Measurements from ENCODE around the gene SLC22A12. TPM values are rescaled to one million over a fixed set of nuclear protein-coding genes. Genes with fewer than 3 reads are reported as not detected.

SLC22A12 gene
- polyA plus RNA-seq, 1 of the 3 experiments (the other 2 are of a cell fraction) = not detected

DNA sequence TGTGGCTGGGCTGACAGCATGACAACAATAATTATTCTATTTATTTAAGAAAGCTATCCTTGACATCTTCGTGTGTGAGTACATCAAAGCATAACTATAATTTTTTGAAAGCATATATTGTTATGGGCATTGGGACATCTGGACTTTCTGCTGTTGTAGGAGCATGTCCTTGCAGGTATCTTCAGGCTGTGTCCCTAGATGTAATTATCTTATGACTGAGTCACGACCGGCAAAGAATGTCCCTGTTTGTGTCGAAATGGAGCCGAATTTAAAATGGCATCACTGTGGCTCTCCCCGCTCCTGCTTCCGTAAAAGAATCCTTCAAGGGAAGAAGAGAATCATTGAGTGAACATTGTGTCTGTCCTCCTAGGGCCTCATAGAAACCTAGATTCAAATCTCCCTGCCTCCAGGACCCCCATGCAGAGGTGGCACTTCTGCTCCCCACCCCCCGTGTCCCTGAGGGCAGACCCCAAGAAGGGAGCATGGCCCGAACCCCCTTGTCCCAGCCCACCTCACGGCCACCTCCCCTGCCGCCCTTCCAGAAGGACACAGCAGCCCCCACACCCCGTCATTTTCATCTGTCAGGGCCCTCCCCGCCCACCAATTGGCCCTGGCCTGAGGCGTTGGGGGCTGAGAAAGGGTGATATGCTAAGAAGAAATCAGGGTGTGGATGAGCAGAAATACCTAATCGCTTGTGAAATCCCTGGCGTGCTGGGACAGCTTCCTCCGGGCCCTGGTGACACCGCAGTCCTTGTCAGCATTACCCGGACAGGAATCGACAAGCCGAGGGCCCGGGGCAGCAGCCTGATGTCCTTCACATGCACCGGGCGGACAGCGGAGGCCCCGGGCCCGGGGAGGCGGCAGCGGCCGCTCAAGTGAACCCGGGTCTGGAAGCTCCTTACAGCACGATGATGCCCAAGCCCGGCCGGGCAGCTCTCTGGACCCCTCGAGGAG lies 48.6 kb upstream of the SLC22A12 start (continued):
- TF ChIP-seq ZBTB33 (IDR thresholded peaks at IDR 0.05; ENCODE audit: borderline replicate concordance, low read depth) (no peak), CTCF (IDR thresholded peaks at IDR 0.05) (no peak)
- TF ChIP-seq, protein P1, sequence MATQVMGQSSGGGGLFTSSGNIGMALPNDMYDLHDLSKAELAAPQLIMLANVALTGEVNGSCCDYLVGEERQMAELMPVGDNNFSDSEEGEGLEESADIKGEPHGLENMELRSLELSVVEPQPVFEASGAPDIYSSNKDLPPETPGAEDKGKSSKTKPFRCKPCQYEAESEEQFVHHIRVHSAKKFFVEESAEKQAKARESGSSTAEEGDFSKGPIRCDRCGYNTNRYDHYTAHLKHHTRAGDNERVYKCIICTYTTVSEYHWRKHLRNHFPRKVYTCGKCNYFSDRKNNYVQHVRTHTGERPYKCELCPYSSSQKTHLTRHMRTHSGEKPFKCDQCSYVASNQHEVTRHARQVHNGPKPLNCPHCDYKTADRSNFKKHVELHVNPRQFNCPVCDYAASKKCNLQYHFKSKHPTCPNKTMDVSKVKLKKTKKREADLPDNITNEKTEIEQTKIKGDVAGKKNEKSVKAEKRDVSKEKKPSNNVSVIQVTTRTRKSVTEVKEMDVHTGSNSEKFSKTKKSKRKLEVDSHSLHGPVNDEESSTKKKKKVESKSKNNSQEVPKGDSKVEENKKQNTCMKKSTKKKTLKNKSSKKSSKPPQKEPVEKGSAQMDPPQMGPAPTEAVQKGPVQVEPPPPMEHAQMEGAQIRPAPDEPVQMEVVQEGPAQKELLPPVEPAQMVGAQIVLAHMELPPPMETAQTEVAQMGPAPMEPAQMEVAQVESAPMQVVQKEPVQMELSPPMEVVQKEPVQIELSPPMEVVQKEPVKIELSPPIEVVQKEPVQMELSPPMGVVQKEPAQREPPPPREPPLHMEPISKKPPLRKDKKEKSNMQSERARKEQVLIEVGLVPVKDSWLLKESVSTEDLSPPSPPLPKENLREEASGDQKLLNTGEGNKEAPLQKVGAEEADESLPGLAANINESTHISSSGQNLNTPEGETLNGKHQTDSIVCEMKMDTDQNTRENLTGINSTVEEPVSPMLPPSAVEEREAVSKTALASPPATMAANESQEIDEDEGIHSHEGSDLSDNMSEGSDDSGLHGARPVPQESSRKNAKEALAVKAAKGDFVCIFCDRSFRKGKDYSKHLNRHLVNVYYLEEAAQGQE (IDR thresholded peaks at IDR 0.05; ENCODE audit: low read depth, low read length) = no peak

GRCh38 chr11:64543818-64544217 lies 47.2 kb upstream of the SLC22A12 start:
- Histone ChIP-seq H3K27ac (ENCODE audit: low read depth in 2 of 2, low read length in 1 of 2) (no peak overlapping the region), H3K79me2 (ENCODE audit: insufficient read depth) (no peaks in the 10 kb centered on the region), H3F3A (replicated peaks; ENCODE audit: insufficient read depth) (no peaks in the 10 kb centered on the region), H3K9me3 (no peaks in the 10 kb centered on the region), H2AFZ (ENCODE audit: low read depth) (no peak overlapping the region), H3K4me2 (no peak overlapping the region), H3K36me3 (replicated peaks in 1 of 2; ENCODE audit: control insufficient read depth in 1 of 2, insufficient read depth in 2 of 2, low read length in 1 of 2) (no peaks in the 10 kb centered on the region), H3K27me3 (ENCODE audit: insufficient read depth) (no peaks in the 10 kb centered on the region; the same call in 1 of the 2 replicates), H3K4me1 (ENCODE audit: control insufficient read depth in 1 of 2, insufficient read depth in 2 of 2, low read depth in 1 of 2, low read length in 1 of 2) (no peaks in the 10 kb centered on the region), H3K9me2 (no peaks in the 10 kb centered on the region), H3K4me3 (ENCODE audit: low read depth in 2 of 2, low read length in 1 of 2) (no peak overlapping the region), H4K20me1 (ENCODE audit: insufficient read depth) (no peaks in the 10 kb centered on the region), H3K9ac (no peak overlapping the region)
- TF ChIP-seq RCOR1 (IDR thresholded peaks at IDR 0.05; ENCODE audit: low read length) = no peak
- no peak for TF ChIP-seq MEF2A (IDR thresholded peaks at IDR 0.05; ENCODE audit: borderline replicate concordance, low read depth)
- no peak for TF ChIP-seq GATA2 (CRISPR knock-in tag; IDR thresholded peaks at IDR 0.05)
- no peak for TF ChIP-seq RAD21 (IDR thresholded peaks at IDR 0.05; ENCODE audit: low read length)
- no peak for TF ChIP-seq CHD2 (IDR thresholded peaks at IDR 0.05; ENCODE audit: low read length, partially characterized antibody)
- no peak for TF ChIP-seq POLR2AphosphoS5 (IDR thresholded peaks at IDR 0.05; ENCODE audit: low read depth, low read length)
- TF ChIP-seq IRF3 (IDR thresholded peaks at IDR 0.05; ENCODE audit: low read depth, low read length) = no peak
- no peak for TF ChIP-seq RXRA (IDR thresholded peaks at IDR 0.05; ENCODE audit: borderline replicate concordance, low read depth)
- no peak for TF ChIP-seq CTCF (IDR thresholded peaks at IDR 0.05)
- no peak for TF ChIP-seq FOXJ3 (CRISPR knock-in tag; IDR thresholded peaks at IDR 0.05)
- TF ChIP-seq ELF1 (IDR thresholded peaks at IDR 0.05) = no peak
- no peak for TF ChIP-seq ZBTB33 (IDR thresholded peaks at IDR 0.05; ENCODE audit: borderline replicate concordance, low read depth)
- no peak for DNase-seq
- ChIA-PET POLR2A (no interaction called here), CTCF (no interaction called here)
